Activated T-helper 1 cell treated with Interleukin-2 at 50 U/mL for 16 hours (primary cell): ENCODE results near the gene ITGBL1.

Experiments used
- DNase-seq: peaks from one replicate; pipeline ENCODE4 v3.0.0-alpha.2; 2020; ENCODE audit warnings: low read depth

The ITGBL1 gene

DNA sequence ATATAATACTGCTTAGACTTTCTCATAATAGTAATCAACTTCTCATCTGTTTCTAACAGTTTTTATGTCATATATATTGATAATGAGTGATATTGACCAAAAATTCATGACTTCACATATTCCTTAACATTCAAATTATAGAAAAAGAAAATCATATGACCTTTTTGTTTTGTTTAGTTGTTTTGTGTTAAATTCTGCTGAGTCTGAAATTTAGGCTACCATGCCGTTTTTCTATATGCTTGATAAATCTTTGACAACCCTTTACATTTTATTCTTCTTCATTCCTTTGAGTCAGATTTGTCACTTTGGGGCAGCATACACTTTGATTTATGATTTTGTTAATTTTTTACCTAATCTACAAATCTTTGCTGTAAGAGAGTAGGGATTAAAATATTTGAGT lies 176.4 kb downstream of the ITGBL1 start:
- DNase-seq = no peak

DNA sequence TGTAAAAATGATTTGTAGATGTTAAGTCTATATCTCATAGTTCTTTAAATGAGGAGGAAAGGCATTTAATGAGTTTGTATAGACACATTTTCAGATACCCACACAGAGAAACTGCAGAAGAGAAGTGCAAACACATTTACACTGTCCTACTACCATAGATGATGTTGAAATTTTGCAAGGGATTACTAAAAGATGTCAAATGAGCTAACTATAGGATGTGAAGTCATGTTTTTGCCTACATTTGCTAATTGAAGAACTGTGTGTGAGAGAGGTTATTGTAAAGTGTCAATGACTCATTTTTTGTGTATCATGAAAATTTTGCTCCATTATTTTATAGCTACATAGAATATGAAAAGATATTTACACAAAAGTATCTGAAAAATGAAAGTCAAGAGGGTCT lies 178.9 kb downstream of the ITGBL1 start:
- no peak for DNase-seq

DNA sequence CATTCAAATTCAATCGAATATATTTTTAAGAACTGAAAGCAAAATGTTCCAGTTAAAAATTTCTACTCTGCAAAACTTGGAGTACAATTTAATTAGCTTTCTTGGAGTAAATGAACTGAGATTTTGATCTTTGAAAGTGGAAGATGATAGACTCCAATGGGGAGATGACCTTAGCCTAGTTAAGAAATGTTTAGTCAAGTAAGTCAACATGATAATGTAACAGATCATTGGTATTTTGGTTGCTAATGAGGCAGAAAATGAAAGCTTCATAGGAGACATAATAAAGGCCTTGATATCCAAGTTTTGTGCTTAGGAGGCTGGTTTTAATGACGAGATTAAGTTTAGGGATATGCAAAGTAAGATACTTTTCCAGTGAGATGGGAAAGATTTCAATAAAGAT lies 181.7 kb downstream of the ITGBL1 start:
- no peak for DNase-seq

DNA sequence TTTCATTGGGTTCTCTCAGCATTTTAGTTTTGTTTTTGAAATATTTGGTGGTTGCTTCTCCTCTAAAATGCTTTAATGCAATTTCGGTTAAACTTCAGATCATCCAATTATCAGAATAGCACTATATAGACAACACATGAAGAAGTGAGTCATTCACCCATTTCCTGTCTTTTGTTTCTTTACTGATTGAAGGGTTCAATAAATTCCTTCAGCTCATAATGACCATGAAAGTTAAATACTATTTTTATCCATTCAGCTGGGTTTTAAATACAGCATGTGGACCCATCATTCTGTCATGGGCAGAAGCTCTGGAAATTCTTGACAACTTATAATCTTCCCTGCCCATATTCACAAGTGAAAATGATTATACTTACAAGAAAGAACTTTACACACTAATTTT lies 187.2 kb downstream of the ITGBL1 start:
- DNase-seq = no peak

DNA sequence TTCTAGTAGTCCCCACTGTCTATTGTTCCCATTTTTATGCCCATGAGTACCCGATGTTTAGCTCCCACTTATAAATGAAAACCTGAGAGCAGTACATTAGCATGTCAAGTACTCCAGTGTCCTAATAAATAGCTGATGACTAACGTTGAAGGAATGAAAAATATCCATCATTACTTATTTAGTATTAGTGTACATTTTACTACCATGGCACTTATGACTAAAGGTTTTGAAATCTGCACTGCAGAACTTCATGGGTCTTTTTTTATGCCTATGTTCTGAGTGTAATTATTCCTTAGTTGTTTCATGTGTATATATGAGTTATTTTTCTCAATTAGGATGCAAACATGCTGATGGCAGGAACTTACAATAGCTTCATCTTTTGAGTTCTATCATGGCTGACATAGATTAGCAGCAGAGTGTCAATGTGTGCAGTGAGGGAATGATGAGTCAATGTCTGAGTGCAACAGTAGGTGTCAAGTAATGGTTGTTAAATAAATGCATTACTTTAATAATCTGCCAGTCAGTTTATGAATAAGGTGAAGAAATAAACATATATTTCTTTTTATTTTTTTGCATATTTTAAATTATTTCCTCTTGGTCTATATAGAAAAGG lies 188.4 kb downstream of the ITGBL1 start:
- no peak for DNase-seq

DNA sequence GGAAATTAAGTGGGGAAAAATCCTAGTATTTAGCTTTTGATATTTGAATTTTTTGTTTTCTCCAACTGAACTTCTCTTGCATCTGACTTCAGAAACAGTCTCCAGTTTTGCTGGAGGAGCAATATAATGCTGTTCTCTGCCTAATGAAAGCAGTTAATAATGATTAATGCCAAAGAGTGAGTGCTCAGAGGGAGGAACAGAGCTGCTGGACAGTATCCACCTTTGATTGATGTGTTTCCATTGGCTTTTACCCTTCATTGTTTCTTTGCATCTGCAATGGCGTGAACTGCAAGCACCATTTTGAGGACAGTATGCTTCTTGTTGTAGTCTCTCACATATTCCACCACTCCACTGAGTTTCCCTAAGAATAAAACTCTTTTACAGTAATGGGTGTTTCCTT lies 193.4 kb downstream of the ITGBL1 start:
- no peak for DNase-seq

DNA sequence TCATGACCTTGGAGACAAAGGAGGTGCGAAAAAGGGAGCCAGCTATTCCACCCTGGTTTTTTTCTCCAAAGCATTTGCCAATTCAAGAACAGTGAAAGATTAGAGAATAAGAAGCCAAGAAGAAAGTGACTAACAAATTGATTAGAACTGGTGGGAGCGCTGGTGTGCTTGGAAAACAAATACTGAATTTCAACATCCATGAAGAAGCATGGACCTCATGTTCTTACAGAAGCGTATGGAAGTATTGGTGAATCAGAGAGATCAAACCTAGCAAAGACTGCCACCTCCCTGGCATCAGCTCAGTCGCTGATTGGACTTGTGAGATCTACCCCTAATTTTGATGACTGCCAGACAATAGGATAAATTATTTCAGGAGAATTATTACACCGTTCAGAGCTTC lies 195.3 kb downstream of the ITGBL1 start:
- DNase-seq = no peak

DNA sequence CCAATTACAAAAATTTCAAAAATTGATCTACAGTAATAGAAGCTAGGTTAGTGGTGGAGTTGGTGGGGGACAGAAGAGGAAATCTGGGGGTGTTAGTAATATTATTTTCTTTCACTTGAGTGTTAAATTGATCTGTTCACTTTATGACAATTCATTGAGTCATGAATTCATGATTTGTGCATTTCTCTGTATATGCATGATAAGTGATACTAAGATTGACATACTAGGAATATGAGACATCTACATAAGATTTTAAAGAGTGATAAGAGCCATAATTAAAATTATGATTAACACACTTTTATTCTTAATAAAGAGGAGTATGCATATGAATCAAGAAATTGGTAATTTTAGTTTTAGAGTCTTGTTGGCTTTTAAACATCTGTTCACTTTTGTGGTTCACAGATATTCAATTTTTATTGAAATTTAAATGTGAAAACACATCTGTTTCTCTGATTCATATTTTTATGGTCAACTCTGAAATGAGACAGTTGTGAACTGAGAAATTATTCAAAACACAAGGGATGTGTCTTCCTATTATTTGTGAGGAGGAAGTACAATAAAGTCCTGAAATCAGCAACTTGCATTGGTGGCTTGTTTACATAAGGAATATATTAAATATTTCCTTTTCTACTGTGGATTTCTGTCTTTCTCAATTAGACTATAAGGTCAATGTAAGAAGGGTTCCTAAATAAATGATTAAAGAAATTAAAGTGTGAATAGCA lies 196.5 kb downstream of the ITGBL1 start:
- DNase-seq = no peak

DNA sequence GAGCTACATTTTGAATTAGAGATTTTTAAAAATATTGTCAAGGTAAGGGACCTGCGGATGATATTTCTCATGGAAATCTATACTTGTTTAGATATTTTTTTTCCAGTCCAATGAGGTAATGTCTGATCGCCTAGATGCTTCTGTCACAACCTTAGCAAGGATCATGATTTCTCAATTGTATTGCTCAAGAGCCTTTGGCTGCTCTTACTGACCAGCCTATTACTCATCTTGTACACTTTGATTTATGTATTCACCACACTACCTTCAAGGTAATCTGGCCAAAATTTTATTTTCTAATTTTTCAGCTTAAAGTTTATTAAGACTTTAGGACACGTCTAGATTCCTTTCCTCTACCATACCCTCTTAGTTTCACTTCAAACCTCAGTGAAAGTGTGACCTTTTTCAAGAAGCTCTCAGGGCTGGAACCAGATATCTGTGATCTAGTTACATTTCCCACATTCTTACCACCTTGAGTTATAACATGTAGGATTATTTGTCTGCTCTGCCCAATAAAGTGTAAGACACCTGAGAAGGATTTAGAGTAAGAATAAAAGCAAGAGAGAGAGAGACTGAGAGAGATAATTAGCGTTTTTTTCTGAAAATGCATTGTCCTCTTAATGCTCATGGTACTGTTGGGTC lies 197.1 kb downstream of the ITGBL1 start:
- DNase-seq = no peak

DNA sequence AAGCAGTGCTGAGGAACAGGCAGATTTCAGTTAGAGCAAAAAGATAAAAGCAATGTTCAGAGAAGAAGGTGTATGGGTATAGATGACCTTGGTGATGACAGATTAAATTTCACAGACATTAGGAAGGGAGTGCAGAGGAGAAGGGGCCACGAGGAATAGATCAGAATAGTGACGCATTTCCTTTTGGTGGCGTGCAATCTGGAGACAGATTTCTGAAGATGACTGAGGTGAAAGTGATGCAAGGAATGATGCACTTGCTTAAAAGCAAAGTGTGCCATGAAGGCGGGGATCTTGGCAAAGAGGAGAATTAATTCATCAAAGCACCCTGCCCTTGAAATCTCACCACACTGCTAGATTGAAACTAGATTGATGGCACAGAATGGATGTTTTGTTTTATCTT lies 202.4 kb downstream of the ITGBL1 start:
- no peak for DNase-seq

DNA sequence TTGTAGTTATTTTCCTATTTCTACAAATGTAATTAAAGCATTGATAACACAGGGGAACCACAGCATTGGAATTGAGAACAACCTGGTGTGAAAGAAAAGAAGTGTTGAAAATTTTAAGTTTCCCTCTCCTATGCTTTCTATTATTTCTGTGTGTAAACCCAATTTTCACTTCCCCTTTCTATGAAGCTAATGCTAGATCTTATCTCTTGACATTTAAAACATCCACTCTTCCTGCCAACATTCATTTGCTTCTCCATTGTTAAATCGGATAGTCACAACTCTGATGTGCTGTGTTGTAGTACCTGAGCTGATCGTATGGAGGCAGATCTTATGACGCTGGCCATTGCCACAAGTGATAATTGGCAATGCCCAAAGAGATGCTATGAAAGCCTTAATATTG lies 203.0 kb downstream of the ITGBL1 start:
- DNase-seq = no peak

DNA sequence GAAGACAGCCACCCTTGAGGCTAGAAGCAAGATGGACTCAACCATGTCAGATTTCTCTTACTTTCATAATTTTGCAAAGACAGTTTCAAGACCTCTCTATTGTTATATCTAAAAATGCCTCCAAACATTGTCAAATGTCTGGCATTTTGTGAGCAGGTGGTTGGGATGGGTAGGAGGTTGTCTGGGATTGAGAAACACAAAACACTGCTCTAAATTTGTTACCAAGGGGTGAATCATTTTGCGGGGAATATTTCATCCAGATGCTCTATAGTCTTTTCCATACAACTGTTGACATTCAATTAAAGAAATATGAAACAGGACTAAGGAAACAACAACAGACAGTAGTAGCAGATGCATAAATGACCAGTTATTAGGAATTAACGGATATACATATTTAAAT lies 208.2 kb downstream of the ITGBL1 start:
- no peak for DNase-seq

DNA sequence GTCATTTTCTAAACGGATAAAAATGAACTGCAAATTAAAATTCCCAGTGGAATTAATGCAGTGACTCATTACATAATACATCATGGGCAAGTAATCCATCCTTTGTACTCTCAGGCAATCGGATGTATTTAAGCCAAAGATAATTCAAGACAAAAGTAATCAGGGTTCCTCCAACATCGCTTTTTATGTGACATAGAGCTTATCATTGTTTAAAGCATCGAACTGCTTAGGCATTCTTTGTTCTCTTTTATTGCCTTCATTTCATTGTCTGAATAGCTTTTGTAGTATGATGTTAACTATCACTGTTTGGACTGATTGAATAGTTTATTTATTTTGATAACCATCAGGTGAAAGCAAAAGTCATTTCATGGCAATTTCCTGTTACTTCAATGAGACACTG lies 209.4 kb downstream of the ITGBL1 start:
- no peak for DNase-seq

DNA sequence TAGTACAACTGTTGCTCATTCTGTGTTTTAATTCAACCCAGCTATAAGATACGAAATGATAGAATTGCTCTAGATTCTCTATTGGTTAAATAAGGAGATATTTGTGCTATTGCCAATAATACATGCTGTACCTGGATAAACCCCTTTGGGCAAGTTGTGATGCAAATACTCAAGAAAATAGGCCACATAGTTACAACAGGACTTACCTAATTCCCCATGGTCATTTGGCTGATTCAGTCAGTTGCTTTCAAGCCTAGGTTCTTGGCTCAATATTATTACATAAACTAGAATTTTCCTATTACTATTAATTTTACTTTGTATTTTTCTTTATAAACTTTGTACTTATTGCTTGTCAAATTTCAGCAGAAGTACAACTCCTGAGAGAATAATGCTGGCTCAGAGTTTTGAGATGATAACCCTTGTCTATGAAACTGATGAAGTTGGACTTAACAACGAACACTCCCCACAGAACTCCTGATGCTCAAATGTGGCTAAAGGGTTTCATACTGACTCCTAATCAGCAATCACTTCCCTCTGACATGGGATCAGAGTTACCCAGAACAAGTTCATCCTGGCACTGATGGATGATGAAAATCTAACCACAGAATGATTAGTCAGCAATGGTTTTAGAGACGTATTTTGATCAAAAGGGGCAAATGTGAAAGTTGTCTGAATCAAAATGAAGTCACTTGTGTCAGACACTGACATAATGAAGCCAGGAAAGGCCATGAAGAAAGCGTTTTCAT lies 221.1 kb downstream of the ITGBL1 start:
- DNase-seq = no peak

DNA sequence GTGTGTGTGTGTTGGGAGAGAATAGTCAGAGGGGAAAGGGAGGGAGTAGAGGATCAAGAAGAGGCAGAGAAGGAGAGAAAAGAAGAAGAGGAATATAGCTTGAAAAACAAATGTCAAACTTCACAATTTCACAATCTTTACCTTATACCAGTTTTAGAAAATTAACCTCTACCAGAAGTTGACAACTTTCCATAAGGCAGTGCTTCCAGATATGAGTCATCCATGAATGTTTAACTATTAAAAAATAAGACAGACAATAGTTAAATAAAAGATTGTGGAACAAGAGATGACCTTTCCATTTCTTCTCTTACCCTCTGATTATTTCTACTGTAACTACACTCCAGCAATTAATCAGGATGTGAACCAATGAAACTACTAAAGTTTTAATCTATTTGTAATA lies 229.4 kb downstream of the ITGBL1 start:
- no peak for DNase-seq

DNA sequence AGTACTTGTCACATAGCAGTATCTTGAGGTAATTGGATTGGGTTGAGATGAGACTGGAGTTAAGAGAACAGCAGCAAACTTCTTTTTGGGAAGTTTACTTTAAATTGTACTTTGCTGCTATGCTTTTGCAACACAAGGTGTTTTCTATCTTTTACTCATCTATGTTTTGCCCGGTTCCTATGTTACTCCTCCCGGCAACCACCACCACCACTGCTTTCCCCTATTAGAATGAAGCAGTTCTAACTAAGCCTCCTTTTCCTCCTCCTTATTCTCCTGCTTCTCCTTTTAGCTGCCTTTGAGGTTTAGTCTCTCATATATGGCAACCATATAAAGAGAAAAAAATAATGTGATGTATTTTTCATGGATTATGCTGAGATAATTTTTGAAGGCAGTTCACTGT lies 233.5 kb downstream of the ITGBL1 start:
- no peak for DNase-seq

DNA sequence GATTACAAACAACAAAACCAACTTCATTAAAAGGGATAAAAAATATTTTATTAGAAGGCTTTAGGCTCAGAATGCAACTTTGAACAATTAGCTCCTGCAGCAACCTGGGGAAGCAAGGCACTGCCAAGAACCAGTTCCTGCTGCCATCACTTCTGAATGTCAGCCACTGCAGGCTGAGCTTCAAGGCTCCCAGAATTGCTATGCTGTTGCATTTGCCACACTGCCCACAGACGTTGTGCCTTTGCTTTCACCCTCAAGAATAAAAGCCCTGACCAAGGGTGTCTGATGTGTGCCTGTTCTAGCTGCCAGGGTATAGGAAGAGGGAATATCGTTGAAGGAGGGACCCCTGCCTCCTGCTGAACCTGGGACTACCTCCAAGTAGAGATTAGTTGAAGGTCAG lies 238.4 kb downstream of the ITGBL1 start:
- DNase-seq = no peak

DNA sequence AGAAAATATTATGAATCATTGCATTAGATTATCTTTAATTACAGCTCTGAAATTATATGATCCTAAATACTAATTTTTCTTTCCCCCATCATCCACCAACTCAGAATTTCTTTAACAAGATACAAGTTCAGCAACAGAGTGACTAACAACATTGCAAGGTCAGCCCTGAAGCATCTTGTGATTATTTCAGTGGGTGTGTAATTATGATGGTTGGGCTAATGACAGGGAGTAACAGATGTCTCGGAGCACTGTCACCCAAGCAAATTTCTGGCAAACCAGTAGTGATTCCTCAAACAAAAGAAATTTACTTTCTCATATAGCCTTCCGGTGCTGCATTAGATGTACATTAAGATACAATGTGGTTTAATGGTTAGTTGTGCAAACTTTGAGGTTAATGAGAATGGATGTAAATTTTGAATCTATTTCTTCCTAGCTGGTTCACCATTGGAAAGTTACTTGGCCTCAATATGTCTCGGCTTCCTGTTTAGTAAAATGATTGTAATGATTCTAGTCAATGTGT lies 238.9 kb downstream of the ITGBL1 start:
- no peak for DNase-seq

DNA sequence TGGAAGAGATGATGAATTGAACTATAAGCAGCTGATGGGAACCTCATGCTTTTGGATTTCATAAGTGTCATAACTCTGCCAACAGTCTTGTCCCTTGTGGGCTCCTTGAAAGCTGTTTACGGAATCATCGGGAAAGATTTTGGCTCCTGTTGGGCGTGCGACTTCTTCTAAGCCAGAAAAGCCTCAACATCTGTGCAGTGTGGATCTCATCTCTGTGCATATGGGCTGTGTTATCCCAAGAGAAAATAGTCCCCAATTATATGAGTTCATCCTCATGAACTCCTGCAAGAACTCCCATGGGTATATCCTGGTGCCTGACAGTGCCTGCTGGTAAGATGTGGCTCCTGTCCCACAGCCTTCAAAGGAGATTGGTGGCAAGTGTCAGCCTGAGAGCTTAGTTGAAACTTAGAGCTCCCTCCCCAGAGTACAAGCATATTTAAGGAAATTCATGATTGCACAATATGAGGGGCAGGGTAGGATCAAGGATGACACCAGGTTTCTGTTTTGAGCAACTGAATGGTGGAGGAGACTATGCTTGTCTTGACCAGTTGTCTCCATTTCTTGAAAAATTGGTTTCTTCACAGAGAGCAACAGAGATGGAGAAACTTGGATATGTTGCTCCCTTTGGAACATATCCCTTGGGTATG lies 243.5 kb downstream of the ITGBL1 start:
- no peak for DNase-seq

DNA sequence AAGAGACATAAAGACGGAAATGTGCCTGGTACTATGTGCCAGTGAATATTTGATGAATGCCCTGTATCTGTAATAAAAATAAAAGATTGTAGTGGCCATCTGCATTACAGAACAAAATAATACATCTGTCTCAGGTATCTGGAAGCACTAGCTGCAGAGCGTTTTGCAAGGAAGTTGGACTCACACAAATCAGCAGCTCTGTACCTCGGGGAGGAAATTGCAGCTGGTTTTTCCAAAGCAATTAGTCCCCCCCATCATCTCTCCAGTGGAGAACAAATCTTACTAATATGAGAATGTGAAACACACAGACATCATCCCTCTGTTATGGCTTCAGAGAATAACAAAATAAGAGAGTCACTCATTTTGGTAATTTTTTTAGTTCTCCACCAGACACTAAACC lies 245.3 kb downstream of the ITGBL1 start:
- no peak for DNase-seq

DNA sequence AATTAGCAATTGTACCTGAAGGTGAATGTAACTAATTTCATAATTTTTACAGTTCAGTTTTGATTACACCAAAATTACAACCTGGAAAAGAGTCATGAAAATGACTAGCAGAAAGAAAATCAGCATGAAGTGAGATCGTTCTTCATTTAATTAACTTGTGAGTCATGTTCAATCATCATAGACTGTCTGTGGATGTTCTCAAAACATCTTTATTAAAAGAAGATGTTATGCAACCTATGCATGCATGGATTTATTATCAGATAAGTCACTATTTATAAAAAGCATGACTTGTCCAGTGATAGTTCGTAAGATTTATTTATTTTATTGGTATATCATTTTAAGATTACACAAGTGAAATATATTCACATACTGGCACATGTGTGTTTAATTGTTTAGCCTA lies 245.9 kb downstream of the ITGBL1 start:
- no peak for DNase-seq

DNA sequence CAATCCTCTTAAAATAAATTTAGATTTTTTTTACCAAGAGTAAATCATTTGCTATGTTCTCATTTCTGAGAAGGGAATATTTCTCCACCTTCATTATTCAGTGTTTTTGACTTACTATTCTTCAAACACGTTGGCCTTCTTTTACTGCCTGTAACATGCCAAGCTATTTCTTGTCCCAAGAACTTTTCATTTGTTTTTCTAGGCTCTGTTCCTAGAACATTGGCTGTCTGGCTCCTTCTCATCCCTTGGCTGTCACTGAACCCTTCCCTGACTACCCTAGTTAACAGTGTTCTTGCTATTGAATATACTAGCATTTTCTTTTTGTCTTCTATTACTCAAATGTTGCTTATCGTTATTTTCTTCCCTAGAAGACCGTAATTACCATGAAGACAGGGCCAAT lies 248.1 kb downstream of the ITGBL1 start:
- DNase-seq = no peak
